Fibroblast of villous mesenchyme (primary cell): ENCODE measurements around the gene SETD7. TPM values are rescaled to one million over a fixed set of nuclear protein-coding genes. Genes with fewer than 3 reads are reported as not detected.

Experiments
- DNase-seq: peaks from one replicate; pipeline ENCODE4 v3.0.0-alpha.2; 2010; ENCODE audit warnings: low read depth
- H3K4me3 ChIP-seq: 2 replicates; pipeline ENCODE4 v1.5.1; 2011; ENCODE audit warnings: low read depth, mild to moderate bottlenecking, low read length
- total RNA-seq: library from RNA; depleted of rRNA; stranded (reverse); fragments of >200 nt; gene quantifications from 2 replicates; pipeline ENCODE4 v1.2.3, GENCODE V29; 2012
- TF ChIP-seq, protein P1 (sequence below): IDR thresholded peaks from 2 replicates; pipeline ENCODE4 v1.5.1; 2012; ENCODE audit warnings: low read depth, mild to moderate bottlenecking, low read length; ENCODE audit not compliant: insufficient read depth

SETD7 gene
- total RNA-seq, 1 donor, result 107 TPM

DNA sequence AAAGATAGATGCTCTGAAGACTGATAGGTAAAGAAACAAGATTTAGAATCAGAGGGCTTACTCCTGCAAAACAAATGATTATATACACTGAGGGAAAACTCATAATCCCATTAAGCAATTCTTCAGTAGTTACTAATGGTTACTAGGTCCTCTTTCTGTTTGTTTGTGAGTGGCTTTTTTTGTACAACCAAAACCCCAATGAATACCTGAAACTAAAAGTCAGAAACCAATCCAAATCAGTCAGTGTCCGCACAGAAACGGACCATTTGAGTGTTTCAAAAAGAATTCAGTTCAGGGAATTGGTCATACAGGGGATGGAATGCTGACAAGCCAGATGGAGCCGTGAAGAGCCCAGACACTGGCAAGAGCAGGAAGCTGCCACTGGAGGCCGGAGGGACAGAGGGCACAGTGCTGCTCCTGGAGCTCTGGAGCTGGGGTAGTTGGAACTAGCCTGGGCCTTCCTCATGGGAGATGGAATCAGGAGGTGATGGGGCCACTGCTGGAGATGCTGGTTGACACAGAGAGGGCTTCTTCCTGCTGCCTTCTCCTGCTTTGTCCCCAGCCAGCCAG lies 31.9 kb downstream of the SETD7 start:
- TF ChIP-seq, protein P1, sequence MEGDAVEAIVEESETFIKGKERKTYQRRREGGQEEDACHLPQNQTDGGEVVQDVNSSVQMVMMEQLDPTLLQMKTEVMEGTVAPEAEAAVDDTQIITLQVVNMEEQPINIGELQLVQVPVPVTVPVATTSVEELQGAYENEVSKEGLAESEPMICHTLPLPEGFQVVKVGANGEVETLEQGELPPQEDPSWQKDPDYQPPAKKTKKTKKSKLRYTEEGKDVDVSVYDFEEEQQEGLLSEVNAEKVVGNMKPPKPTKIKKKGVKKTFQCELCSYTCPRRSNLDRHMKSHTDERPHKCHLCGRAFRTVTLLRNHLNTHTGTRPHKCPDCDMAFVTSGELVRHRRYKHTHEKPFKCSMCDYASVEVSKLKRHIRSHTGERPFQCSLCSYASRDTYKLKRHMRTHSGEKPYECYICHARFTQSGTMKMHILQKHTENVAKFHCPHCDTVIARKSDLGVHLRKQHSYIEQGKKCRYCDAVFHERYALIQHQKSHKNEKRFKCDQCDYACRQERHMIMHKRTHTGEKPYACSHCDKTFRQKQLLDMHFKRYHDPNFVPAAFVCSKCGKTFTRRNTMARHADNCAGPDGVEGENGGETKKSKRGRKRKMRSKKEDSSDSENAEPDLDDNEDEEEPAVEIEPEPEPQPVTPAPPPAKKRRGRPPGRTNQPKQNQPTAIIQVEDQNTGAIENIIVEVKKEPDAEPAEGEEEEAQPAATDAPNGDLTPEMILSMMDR, result no peak
- DNase-seq, result no peak
- no peak overlapping the region for H3K4me3 ChIP-seq

- TF ChIP-seq, protein P1, result no peak
- DNase-seq, result no peak
- H3K4me3 ChIP-seq, result no peak overlapping the region
Measured at GRCh38 chr4:139523076-139523475, 32.9 kb downstream of the SETD7 start.

DNA sequence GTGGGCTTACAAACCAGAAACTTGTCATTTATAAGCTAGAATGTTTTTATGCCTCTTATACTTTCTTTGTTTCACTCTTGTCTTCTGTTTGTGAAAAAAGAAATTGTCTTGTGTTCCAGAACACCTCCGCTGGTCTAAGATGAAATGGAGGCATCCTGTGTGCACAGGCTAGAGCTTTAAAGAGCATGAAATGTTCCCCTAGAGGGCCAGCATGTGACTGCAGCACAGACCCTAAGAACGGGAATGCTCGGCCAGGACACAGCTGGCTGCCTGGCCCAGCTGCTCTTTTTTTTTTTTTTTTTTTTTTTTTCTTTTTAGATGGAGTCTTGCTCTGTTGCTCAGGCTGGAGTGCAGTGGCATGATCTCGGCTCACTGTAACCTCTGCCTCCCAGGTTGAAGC lies 33.6 kb downstream of the SETD7 start:
- DNase-seq, result no peak
- no peak overlapping the region for H3K4me3 ChIP-seq
- TF ChIP-seq, protein P1, result no peak

- no peak overlapping the region for H3K4me3 ChIP-seq
- no peak for DNase-seq
- TF ChIP-seq, protein P1, result no peak
Measured at GRCh38 chr4:139521754-139522401, 34.1 kb downstream of the SETD7 start.

DNA sequence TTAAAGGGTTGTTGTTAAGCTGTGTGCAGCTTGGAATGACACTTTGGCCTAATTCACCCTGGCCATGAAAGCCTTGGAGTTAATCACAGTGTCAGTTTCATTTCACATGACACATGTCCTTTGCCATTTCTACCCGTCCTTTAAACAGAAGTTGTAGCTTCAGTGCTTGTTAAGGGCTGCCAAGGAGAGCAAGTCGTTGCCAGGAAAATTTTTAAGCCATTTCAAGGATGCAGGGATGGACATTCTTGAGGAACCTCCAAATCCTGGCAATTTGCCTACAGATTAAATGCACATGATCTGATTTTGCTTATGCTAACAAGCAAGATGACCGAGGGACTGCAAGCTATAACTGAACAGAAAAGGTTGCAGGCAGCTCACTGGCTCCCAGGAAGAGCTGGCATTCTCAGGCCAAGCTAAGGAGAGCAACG lies 40.5 kb downstream of the SETD7 start:
- H3K4me3 ChIP-seq, result no peak overlapping the region
- TF ChIP-seq, protein P1, result no peak
- DNase-seq, result no peak

GRCh38 chr4:139514382-139515059 lies 41.5 kb downstream of the SETD7 start:
- no peak overlapping the region for H3K4me3 ChIP-seq
- DNase-seq, result no peak
- TF ChIP-seq, protein P1, result no peak

DNA sequence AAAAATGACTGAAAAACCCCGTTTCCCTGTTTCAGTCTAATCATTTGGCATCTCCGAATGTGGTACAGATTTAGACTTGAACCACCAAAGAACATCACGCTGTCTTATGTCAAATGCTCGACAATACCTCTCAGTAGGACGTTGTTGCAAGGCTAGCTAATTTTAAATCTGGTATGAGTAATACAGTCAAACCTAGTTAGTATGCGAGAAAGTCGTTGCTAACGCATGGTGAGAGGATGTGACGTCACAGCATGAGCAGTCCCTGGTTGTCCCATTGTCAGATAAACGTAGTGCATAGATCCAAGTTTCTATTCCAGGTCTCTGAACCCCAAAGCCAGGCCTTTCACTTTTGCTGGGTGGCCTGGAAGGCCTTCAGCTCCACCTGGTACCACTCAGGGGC lies 44.7 kb downstream of the SETD7 start:
- no peak for DNase-seq
- no peak overlapping the region for H3K4me3 ChIP-seq
- TF ChIP-seq, protein P1, result no peak
